ENCODE data around the gene PTPRN2.
"Not testable (repeated sequence)": the region's sequence is repeated elsewhere in the genome, so short reads cannot be mapped to it uniquely, and the experiment has no call there.

PTPRN2 gene

GRCh38 chr7:157928171-157928794 lies 659.3 kb downstream of the PTPRN2 start:
- no peak for DNase-seq

- no peak for DNase-seq
Measured at GRCh38 chr7:157927313-157927925, 660.2 kb downstream of the PTPRN2 start.

GRCh38 chr7:157926521-157927150 lies 661.0 kb downstream of the PTPRN2 start:
- DNase-seq = no peak

GRCh38 chr7:157926107-157926506 lies 661.5 kb downstream of the PTPRN2 start:
- no peak for DNase-seq

GRCh38 chr7:157925383-157925875 lies 662.2 kb downstream of the PTPRN2 start:
- DNase-seq = no peak

- no peak for DNase-seq
Measured at GRCh38 chr7:157923903-157924630, 663.6 kb downstream of the PTPRN2 start.

GRCh38 chr7:157922576-157922975 lies 665.0 kb downstream of the PTPRN2 start:
- no peak for DNase-seq

- DNase-seq = no peak
Measured at GRCh38 chr7:157918326-157919080, 669.1 kb downstream of the PTPRN2 start.

GRCh38 chr7:157916946-157917640 lies 670.5 kb downstream of the PTPRN2 start:
- no peak for DNase-seq

GRCh38 chr7:157910446-157910845 lies 677.2 kb downstream of the PTPRN2 start:
- DNase-seq = no peak

GRCh38 chr7:157910045-157910444 lies 677.6 kb downstream of the PTPRN2 start:
- DNase-seq = not testable (repeated sequence)

- DNase-seq = no peak
Measured at GRCh38 chr7:157909370-157909769, 678.3 kb downstream of the PTPRN2 start.

GRCh38 chr7:157908006-157908782 lies 679.4 kb downstream of the PTPRN2 start:
- DNase-seq = no peak

- no peak for DNase-seq
Measured at GRCh38 chr7:157907091-157907490, 680.5 kb downstream of the PTPRN2 start.

GRCh38 chr7:157906583-157906982 lies 681.0 kb downstream of the PTPRN2 start:
- no peak for DNase-seq

GRCh38 chr7:157905651-157906461 lies 681.8 kb downstream of the PTPRN2 start:
- DNase-seq = no peak

GRCh38 chr7:157904866-157905570 lies 682.6 kb downstream of the PTPRN2 start:
- no peak for DNase-seq

GRCh38 chr7:157904211-157904865 lies 683.3 kb downstream of the PTPRN2 start:
- DNase-seq = no peak

- DNase-seq = no peak
Measured at GRCh38 chr7:157903710-157904109, 683.9 kb downstream of the PTPRN2 start.
